ENCODE measurements around the gene AGBL5.

Gene AGBL5

DNA sequence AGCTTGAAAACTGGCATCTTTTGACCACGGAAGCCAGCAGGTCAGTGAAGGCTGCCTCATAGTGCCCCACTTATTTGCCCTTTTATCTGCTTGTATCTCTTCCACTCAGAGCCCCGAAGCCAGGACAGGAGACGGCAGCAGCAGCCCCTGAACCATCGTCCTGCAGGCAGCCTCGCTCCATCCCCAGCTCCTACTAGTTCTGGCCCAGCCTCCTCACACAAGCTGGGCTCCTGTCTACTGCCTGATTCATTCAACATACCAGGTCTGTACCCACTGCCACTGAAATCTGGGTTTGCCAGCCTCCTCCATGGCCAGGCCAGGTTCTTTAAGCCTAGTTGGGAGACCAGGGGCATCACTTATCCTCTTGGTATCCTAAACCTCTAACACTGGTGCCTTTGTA is 15.9 kb downstream of the AGBL5 start:
- DNase-seq (ENCODE audit: extremely low read depth, insufficient read length) = no peak
- no peaks in the 10 kb centered on the region for H3K27me3 ChIP-seq (replicated peaks; ENCODE audit: control insufficient read depth, insufficient read depth, low read length)
- H3K36me3 ChIP-seq (ENCODE audit: control insufficient read depth, insufficient read depth, low read length) = peaks cover 21% of the 10 kb centered on the region
- TF ChIP-seq, protein P1, sequence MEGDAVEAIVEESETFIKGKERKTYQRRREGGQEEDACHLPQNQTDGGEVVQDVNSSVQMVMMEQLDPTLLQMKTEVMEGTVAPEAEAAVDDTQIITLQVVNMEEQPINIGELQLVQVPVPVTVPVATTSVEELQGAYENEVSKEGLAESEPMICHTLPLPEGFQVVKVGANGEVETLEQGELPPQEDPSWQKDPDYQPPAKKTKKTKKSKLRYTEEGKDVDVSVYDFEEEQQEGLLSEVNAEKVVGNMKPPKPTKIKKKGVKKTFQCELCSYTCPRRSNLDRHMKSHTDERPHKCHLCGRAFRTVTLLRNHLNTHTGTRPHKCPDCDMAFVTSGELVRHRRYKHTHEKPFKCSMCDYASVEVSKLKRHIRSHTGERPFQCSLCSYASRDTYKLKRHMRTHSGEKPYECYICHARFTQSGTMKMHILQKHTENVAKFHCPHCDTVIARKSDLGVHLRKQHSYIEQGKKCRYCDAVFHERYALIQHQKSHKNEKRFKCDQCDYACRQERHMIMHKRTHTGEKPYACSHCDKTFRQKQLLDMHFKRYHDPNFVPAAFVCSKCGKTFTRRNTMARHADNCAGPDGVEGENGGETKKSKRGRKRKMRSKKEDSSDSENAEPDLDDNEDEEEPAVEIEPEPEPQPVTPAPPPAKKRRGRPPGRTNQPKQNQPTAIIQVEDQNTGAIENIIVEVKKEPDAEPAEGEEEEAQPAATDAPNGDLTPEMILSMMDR (IDR thresholded peaks at IDR 0.05; ENCODE audit: insufficient read depth, low read length, poor library complexity, severe bottlenecking) = no peak
- no peak overlapping the region for H3K4me3 ChIP-seq (replicated peaks; ENCODE audit: low read depth, low read length)

DNA sequence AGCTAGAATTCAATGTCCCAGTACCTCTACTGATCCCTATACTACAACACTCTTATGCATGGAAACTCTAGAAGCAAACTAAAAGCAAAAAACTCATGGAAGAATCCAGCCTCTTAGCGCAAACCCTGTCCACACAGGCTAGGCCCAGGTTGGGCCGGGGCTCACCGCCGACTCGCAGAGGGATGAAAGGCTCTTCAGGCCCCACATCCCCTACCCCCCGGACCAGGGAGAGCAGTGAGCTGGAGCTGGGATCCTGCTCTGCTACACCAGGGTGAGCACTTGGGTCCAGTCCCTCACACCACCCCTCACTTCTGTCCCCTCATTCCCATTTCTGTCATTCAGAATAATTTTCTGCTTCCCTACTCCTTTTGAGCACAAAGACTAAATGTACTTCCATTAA is 18.0 kb downstream of the AGBL5 start:
- no peak overlapping the region for H3K4me3 ChIP-seq (replicated peaks; ENCODE audit: low read depth, low read length)
- no peak for DNase-seq (ENCODE audit: extremely low read depth, insufficient read length)
- peaks cover 21% of the 10 kb centered on the region for H3K36me3 ChIP-seq (ENCODE audit: control insufficient read depth, insufficient read depth, low read length)
- H3K27me3 ChIP-seq (replicated peaks; ENCODE audit: control insufficient read depth, insufficient read depth, low read length) = no peaks in the 10 kb centered on the region
- TF ChIP-seq, protein P1 (IDR thresholded peaks at IDR 0.05; ENCODE audit: insufficient read depth, low read length, poor library complexity, severe bottlenecking) = no peak

DNA sequence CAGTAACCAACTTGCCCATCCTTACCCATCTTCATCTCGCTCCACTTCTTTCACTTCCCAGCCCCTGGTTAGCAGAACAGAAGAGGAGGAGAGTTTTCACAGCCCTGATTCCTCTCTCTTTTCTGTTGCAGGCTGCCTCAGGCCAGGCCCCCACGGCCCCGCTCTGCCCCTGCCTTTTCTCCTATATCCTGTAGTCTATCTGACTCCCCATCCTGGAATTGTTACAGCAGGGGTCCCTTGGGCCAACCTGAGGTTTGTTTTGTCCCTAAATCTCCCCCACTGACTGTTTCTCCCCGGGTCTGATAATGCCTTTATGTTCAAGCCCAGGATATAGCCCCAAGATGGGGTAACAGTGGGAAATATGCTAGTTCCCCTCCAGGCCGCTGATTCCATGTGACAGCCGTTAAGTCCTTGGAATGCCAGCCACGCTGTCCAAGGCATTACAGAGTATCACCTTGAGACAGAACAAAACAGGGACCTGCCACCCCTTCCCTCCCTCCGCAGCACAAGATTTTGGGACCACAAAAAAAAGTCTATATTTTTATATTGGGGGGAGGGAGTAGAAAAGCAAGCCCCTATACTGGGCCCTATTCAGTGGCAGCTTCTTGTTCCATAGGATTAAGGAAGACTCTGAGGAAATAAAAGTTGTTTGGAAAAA is 18.6 kb downstream of the AGBL5 start:
- no peak for DNase-seq (ENCODE audit: extremely low read depth, insufficient read length)
- peak overlapping the region; percentile 99 for H3K4me3 ChIP-seq (replicated peaks; ENCODE audit: low read depth, low read length)
- peaks cover 21% of the 10 kb centered on the region for H3K36me3 ChIP-seq (ENCODE audit: control insufficient read depth, insufficient read depth, low read length)
- H3K27me3 ChIP-seq (replicated peaks; ENCODE audit: control insufficient read depth, insufficient read depth, low read length) = no peaks in the 10 kb centered on the region
- TF ChIP-seq, protein P1 (IDR thresholded peaks at IDR 0.05; ENCODE audit: insufficient read depth, low read length, poor library complexity, severe bottlenecking) = no peak

DNA sequence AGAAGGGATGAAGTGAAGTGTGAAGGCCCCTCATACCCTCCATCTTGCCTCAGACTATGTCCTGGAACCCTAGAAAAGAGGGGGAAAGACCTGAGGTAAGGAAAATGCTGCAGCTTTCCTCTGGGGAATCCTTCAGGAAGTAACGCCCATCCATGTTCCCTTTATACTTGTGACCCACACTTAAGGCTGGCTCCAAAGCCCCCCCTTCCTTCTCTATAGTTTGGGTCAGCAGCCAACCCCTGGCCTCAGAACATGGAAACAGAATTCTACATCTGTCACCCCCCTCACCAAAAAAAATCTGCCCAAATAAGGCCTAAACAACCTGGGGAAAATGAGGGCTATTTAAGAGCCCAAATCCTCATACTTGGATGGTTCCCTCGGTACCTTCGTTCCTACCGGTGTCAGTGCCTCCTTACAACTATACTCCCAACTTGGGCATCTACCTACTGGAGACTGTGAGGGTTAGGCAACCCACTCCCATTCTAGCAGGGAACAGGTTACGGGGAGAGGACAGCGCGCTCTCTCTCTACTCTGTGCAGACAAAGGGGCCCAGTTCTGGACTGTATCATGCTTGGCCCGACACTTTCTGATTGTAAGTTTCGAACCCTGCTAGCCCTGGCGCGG is 19.3 kb downstream of the AGBL5 start:
- Histone ChIP-seq H3K27me3 (replicated peaks; ENCODE audit: control insufficient read depth, insufficient read depth, low read length) (no peaks in the 10 kb centered on the region), H3K4me3 (replicated peaks; ENCODE audit: low read depth, low read length) (peak overlapping the region; percentile 99), H3K36me3 (ENCODE audit: control insufficient read depth, insufficient read depth, low read length) (peaks cover 19% of the 10 kb centered on the region)
- DNase-seq (ENCODE audit: extremely low read depth, insufficient read length) = no peak
- TF ChIP-seq, protein P1 (IDR thresholded peaks at IDR 0.05; ENCODE audit: insufficient read depth, low read length, poor library complexity, severe bottlenecking) = no peak

DNA sequence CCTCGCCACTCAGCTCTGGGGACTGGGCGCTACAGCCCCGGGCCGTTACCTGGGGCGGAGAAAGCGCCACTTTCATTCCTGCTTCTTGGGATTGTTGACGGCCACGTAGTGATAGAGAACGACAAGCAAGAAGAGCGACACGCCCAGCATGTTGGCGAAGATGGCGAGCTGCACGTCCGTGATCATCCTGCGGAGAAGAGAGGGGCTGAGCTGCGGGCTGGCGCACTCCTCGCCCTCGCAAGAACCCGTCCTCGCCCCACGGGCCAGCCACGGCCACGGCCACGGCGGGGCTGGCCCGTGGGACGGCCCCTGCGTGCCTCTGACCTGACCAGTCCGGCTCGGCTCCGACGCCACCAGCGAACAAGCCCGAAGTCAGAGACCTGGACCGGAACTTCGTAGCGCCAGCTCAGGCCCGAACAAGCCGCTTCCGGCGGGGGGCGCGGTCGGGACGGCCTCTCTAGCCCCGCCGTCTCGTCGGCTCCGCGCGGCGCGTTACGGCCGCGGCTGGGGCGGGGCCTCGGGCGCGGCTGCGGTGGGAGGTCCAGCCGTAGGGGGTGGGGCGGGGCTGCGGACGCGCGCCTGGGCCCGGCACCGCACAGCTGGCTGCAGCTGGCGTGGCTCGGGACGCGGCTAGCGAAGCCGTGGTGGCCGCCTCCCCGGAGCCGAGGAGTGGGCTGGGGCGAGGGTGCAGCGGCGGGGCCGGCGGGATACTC is 20.0 kb downstream of the AGBL5 start, which contains the start of gene OST4:
OST4 (minus strand) TSS at position 378 of the 713 bp plus-strand sequence.
- Histone ChIP-seq H3K27me3 (replicated peaks; ENCODE audit: control insufficient read depth, insufficient read depth, low read length) (no peaks in the 10 kb centered on the region), H3K4me3 (replicated peaks; ENCODE audit: low read depth, low read length) (peak within 1 kb of the TSS; percentile 99), H3K36me3 (ENCODE audit: control insufficient read depth, insufficient read depth, low read length) (peaks cover 16% of the 10 kb centered on the region)
- TF ChIP-seq, protein P1 (IDR thresholded peaks at IDR 0.05; ENCODE audit: insufficient read depth, low read length, poor library complexity, severe bottlenecking) = no peak
- peak; percentile 95 for DNase-seq (ENCODE audit: extremely low read depth, insufficient read length)

Measured in GM06990 (cell line).